ENCODE results near the gene TMC7.
A peak's percentile ranks its signal among the peaks of the same experiment; 100 is the strongest.

Gene TMC7

GRCh38 chr16:19003935-19004334 lies 20.2 kb downstream of the TMC7 start:
- DNase-seq (ENCODE audit: low read depth), result no peak
- no peak overlapping the region for H3K4me3 ChIP-seq (ENCODE audit: low read depth, low read length)
- TF ChIP-seq CTCF (IDR thresholded peaks at IDR 0.05; ENCODE audit: insufficient read depth, low read depth, low read length, missing control alignments), result no peak

GRCh38 chr16:19005561-19006445 lies 22.1 kb downstream of the TMC7 start:
- DNase-seq (ENCODE audit: low read depth), result no peak
- no peak for TF ChIP-seq CTCF (IDR thresholded peaks at IDR 0.05; ENCODE audit: insufficient read depth, low read depth, low read length, missing control alignments)
- no peak overlapping the region for H3K4me3 ChIP-seq (ENCODE audit: low read depth, low read length)

GRCh38 chr16:19006446-19007315 lies 22.9 kb downstream of the TMC7 start:
- TF ChIP-seq CTCF (IDR thresholded peaks at IDR 0.05; ENCODE audit: insufficient read depth, low read depth, low read length, missing control alignments), result no peak
- H3K4me3 ChIP-seq (ENCODE audit: low read depth, low read length), result no peak overlapping the region
- DNase-seq (ENCODE audit: low read depth), result no peak

GRCh38 chr16:19008245-19009169 lies 24.8 kb downstream of the TMC7 start:
- TF ChIP-seq CTCF (IDR thresholded peaks at IDR 0.05; ENCODE audit: insufficient read depth, low read depth, low read length, missing control alignments), result no peak
- no peak overlapping the region for H3K4me3 ChIP-seq (ENCODE audit: low read depth, low read length)
- peak; percentile 16 for DNase-seq (ENCODE audit: low read depth)

- no peak for TF ChIP-seq CTCF (IDR thresholded peaks at IDR 0.05; ENCODE audit: insufficient read depth, low read depth, low read length, missing control alignments)
- H3K4me3 ChIP-seq (ENCODE audit: low read depth, low read length), result no peak overlapping the region
- DNase-seq (ENCODE audit: low read depth), result no peak
Measured at GRCh38 chr16:19011169-19011731, 27.5 kb downstream of the TMC7 start.

- DNase-seq (ENCODE audit: low read depth), result no peak
- H3K4me3 ChIP-seq (ENCODE audit: low read depth, low read length), result no peak overlapping the region
- TF ChIP-seq CTCF (IDR thresholded peaks at IDR 0.05; ENCODE audit: insufficient read depth, low read depth, low read length, missing control alignments), result no peak
Measured at GRCh38 chr16:19014461-19014860, 30.7 kb downstream of the TMC7 start.

Data from GM12865 (cell line).